HL-60 (cell line): Measurements from ENCODE around the gene SLC35D1.

Experiments used
- DNase-seq, 2 experiments: peaks; one replicate each; pipeline ENCODE4 v3.0.0-alpha.2; 2010 to 2020; ENCODE audit warnings: low read depth in 1 of 2, low spot score in 1 of 2
- H3K27ac ChIP-seq: fragments of 250-450 bp; sonication (Bioruptor Pico); replicated peaks from 2 replicates; pipeline ENCODE4 v1.5.1; 2020; ENCODE audit warnings: mild to moderate bottlenecking, moderate library complexity
- H3K27me3 ChIP-seq: fragments of 250-450 bp; sonication (Bioruptor Pico); 2 replicates; pipeline ENCODE4 v1.5.1; 2021; ENCODE audit warnings: mild to moderate bottlenecking, moderate library complexity; ENCODE audit not compliant: insufficient read depth, poor library complexity, severe bottlenecking
- H3K4me3 ChIP-seq: replicated peaks from 2 replicates; pipeline ENCODE4 v1.5.1; 2011; ENCODE audit warnings: mild to moderate bottlenecking, control low read depth, low read length; ENCODE audit not compliant: insufficient read depth
- GABPA ChIP-seq: IDR thresholded peaks from 2 replicates; pipeline ENCODE4 v1.6.1; 2012; ENCODE audit warnings: low read depth
- POLR2AphosphoS5 ChIP-seq: IDR thresholded peaks from 2 replicates; pipeline ENCODE4 v1.6.1; 2012; ENCODE audit warnings: low read depth
- SPI1 ChIP-seq: IDR thresholded peaks from 2 replicates; pipeline ENCODE4 v1.6.1; 2012; ENCODE audit warnings: low read depth, mild to moderate bottlenecking, borderline replicate concordance
- TF ChIP-seq, protein P1 (sequence below): IDR thresholded peaks from 2 replicates; pipeline ENCODE4 v1.6.1; 2012; ENCODE audit warnings: low read depth; ENCODE audit not compliant: insufficient replicate concordance
- TF ChIP-seq, protein P2 (sequence below): IDR thresholded peaks from one replicate; pipeline ENCODE4 v1.5.1; 2011; ENCODE audit warnings: low read length, control low read depth, inconsistent platforms; ENCODE audit not compliant: insufficient read depth

Gene SLC35D1

DNA sequence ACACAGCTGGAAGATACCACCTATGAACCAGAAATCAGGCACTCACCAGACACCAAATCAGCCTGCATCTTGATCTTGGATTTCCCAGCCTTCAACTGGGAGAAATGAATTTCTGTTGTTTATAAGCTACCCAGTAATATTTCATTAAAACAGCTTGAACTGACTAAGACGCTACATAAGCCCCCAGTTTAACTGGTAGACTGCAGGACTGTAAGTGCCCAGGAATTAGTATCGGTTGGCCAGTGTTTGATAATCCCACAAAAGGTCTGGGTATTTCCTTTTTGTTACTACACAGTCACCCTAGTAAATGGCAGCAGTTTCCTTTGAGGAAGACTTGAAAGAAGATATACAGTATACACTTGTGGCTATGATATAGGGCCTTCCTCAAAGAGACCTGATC lies 7.3 kb upstream of the SLC35D1 start:
- H3K27me3 ChIP-seq: no peaks in the 10 kb centered on the region
- DNase-seq: no peak
- H3K27ac ChIP-seq: no peak overlapping the region
- no peak for TF ChIP-seq POLR2AphosphoS5
- TF ChIP-seq, protein P1, sequence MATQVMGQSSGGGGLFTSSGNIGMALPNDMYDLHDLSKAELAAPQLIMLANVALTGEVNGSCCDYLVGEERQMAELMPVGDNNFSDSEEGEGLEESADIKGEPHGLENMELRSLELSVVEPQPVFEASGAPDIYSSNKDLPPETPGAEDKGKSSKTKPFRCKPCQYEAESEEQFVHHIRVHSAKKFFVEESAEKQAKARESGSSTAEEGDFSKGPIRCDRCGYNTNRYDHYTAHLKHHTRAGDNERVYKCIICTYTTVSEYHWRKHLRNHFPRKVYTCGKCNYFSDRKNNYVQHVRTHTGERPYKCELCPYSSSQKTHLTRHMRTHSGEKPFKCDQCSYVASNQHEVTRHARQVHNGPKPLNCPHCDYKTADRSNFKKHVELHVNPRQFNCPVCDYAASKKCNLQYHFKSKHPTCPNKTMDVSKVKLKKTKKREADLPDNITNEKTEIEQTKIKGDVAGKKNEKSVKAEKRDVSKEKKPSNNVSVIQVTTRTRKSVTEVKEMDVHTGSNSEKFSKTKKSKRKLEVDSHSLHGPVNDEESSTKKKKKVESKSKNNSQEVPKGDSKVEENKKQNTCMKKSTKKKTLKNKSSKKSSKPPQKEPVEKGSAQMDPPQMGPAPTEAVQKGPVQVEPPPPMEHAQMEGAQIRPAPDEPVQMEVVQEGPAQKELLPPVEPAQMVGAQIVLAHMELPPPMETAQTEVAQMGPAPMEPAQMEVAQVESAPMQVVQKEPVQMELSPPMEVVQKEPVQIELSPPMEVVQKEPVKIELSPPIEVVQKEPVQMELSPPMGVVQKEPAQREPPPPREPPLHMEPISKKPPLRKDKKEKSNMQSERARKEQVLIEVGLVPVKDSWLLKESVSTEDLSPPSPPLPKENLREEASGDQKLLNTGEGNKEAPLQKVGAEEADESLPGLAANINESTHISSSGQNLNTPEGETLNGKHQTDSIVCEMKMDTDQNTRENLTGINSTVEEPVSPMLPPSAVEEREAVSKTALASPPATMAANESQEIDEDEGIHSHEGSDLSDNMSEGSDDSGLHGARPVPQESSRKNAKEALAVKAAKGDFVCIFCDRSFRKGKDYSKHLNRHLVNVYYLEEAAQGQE: no peak
- no peak for TF ChIP-seq GABPA
- TF ChIP-seq, protein P2, sequence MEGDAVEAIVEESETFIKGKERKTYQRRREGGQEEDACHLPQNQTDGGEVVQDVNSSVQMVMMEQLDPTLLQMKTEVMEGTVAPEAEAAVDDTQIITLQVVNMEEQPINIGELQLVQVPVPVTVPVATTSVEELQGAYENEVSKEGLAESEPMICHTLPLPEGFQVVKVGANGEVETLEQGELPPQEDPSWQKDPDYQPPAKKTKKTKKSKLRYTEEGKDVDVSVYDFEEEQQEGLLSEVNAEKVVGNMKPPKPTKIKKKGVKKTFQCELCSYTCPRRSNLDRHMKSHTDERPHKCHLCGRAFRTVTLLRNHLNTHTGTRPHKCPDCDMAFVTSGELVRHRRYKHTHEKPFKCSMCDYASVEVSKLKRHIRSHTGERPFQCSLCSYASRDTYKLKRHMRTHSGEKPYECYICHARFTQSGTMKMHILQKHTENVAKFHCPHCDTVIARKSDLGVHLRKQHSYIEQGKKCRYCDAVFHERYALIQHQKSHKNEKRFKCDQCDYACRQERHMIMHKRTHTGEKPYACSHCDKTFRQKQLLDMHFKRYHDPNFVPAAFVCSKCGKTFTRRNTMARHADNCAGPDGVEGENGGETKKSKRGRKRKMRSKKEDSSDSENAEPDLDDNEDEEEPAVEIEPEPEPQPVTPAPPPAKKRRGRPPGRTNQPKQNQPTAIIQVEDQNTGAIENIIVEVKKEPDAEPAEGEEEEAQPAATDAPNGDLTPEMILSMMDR: no peak
- no peak for TF ChIP-seq SPI1
- no peak overlapping the region for H3K4me3 ChIP-seq

DNA sequence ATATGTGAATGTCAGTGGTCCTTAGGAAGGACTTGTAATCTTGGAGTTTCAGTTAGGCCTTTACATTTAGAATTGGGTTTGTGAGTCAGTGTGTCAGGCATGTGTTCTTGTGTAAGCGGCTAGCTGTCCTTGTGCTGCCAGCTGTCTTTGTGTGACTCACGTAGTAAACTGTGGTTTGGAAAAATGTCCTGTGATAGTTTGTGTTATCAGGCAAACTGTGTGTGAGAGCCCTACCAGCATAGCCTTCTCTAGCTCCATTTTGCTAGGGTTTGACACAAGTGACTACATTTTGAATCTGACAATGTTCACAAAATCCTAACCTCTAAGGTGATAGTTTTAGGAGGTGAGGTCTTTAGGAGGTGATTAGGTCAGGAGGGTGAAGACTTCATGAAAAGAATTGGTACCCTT lies 6.9 kb upstream of the SLC35D1 start:
- Histone ChIP-seq H3K4me3 (no peak overlapping the region), H3K27ac (no peak overlapping the region), H3K27me3 (no peaks in the 10 kb centered on the region)
- DNase-seq: no peak
- TF ChIP-seq, protein P2: no peak
- TF ChIP-seq GABPA: no peak
- no peak for TF ChIP-seq SPI1
- TF ChIP-seq, protein P1: no peak
- TF ChIP-seq POLR2AphosphoS5: no peak

DNA sequence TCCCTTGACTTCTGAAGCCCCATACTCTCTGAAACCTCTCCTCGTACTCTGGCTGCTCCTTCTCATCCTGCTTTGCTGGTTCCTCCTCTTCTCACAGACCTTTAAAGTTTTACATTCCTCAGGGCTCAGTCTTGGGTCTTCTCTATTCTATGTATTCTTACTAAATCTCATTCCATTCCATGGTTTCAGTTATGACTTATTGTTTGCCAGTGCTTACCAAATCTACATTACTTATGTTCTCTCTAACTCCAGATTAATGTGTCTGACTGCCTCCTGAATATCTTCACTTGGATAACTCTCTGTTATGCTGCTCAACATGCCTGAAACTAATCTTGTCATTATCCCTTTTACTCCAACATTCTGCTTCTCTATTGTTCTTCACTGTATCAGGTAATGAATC lies 5.4 kb upstream of the SLC35D1 start:
- no peak for DNase-seq
- TF ChIP-seq POLR2AphosphoS5: no peak
- TF ChIP-seq SPI1: no peak
- TF ChIP-seq, protein P2: no peak
- TF ChIP-seq GABPA: no peak
- TF ChIP-seq, protein P1: no peak
- Histone ChIP-seq H3K27ac (no peak overlapping the region), H3K27me3 (no peaks in the 10 kb centered on the region), H3K4me3 (no peak overlapping the region)
